Endometrium (tissue), 2 donors: ENCODE measurements around the gene CABLES1.
"Not testable (repeated sequence)": the region's sequence is repeated elsewhere in the genome, so short reads cannot be mapped to it uniquely, and the experiment has no call there.

Source experiments
- FAIRE-seq: peaks from 2 replicates; lab custom pipeline; 2012; peaks lifted over from hg19 to GRCh38; lab: Jason Lieb, UNC
- donor health status: control.
- donor health status: control.

The CABLES1 gene

GRCh38 chr18:23142251-23142929 lies 7.1 kb downstream of the CABLES1 start:
- FAIRE-seq, result no peak

- no peak for FAIRE-seq
Measured at GRCh38 chr18:23143016-23143814, 7.9 kb downstream of the CABLES1 start.

- FAIRE-seq, result no peak
Measured at GRCh38 chr18:23143815-23144261, 8.6 kb downstream of the CABLES1 start.

GRCh38 chr18:23144640-23145039 lies 9.4 kb downstream of the CABLES1 start:
- no peak for FAIRE-seq

GRCh38 chr18:23145621-23146020 lies 10.3 kb downstream of the CABLES1 start:
- no peak for FAIRE-seq

- FAIRE-seq, result no peak
Measured at GRCh38 chr18:23146861-23147469, 11.7 kb downstream of the CABLES1 start.

GRCh38 chr18:23148382-23148781 lies 13.1 kb downstream of the CABLES1 start:
- FAIRE-seq, result no peak

GRCh38 chr18:23149570-23149969 lies 14.3 kb downstream of the CABLES1 start:
- no peak for FAIRE-seq

GRCh38 chr18:23151414-23152099 lies 16.3 kb downstream of the CABLES1 start:
- no peak for FAIRE-seq

- no peak for FAIRE-seq
Measured at GRCh38 chr18:23154030-23154429, 18.7 kb downstream of the CABLES1 start.

GRCh38 chr18:23154823-23155500 lies 19.7 kb downstream of the CABLES1 start:
- no peak for FAIRE-seq

- no peak for FAIRE-seq
Measured at GRCh38 chr18:23155537-23155936, 20.3 kb downstream of the CABLES1 start.

GRCh38 chr18:23156134-23156533 lies 20.8 kb downstream of the CABLES1 start:
- FAIRE-seq, result no peak

- no peak for FAIRE-seq
Measured at GRCh38 chr18:23158058-23158457, 22.8 kb downstream of the CABLES1 start.

- not testable (repeated sequence) for FAIRE-seq
Measured at GRCh38 chr18:23158884-23159283, 23.6 kb downstream of the CABLES1 start.

GRCh38 chr18:23159344-23159743 lies 24.1 kb downstream of the CABLES1 start:
- no peak for FAIRE-seq

- FAIRE-seq, result no peak
Measured at GRCh38 chr18:23162473-23162872, 27.2 kb downstream of the CABLES1 start.

GRCh38 chr18:23163786-23164533 lies 28.7 kb downstream of the CABLES1 start:
- no peak for FAIRE-seq

GRCh38 chr18:23165271-23166068 lies 30.2 kb downstream of the CABLES1 start:
- no peak for FAIRE-seq

GRCh38 chr18:23166891-23167541 lies 31.7 kb downstream of the CABLES1 start:
- FAIRE-seq, result no peak
